Forelimb muscle (tissue), 1 donor: ENCODE results near the gene GLRX2. TPM values are rescaled to one million over a fixed set of nuclear protein-coding genes. Genes with fewer than 3 reads are reported as not detected.
"Not testable (repeated sequence)": the region's sequence is repeated elsewhere in the genome, so short reads cannot be mapped to it uniquely, and the experiment has no call there.

Experiments used
- DNase-seq: peaks from one replicate; pipeline ENCODE4 v3.0.0-alpha.2; 2013; ENCODE audit warnings: low read depth
- polyA plus RNA-seq: library from polyadenylated mRNA; unstranded; fragments of 120-200 nt; gene quantifications from one replicate; pipeline ENCODE4 v1.2.1, GENCODE V29; 2013; ENCODE audit not compliant: insufficient read length

GLRX2 gene
- polyA plus RNA-seq, 1 donor = 15.5 TPM

- no peak for DNase-seq
Measured at GRCh38 chr1:193066606-193067005, 38.6 kb downstream of the GLRX2 start.

- DNase-seq = no peak
Measured at GRCh38 chr1:193065954-193066353, 39.3 kb downstream of the GLRX2 start.

- DNase-seq = no peak
Measured at GRCh38 chr1:193062698-193063463, 42.3 kb downstream of the GLRX2 start.

GRCh38 chr1:193060938-193061337 is 44.3 kb downstream of the GLRX2 start:
- no peak for DNase-seq

- no peak for DNase-seq
Measured at GRCh38 chr1:193060406-193060805, 44.8 kb downstream of the GLRX2 start.

GRCh38 chr1:193060115-193060403 is 45.2 kb downstream of the GLRX2 start:
- DNase-seq = no peak

- DNase-seq = peak; percentile 91
Measured at GRCh38 chr1:193059282-193060114, 45.7 kb downstream of the GLRX2 start, which contains the start of the genes RO60 and UCHL5. Gene RO60 (plus strand): TSS chr1:193059612. CDS start chr1:193069055, 9,443 bp downstream. Gene UCHL5 (minus strand): TSS chr1:193059360. CDS start chr1:193059260, 100 bp downstream.

GRCh38 chr1:193058529-193059281 is 46.5 kb downstream of the GLRX2 start:
- no peak for DNase-seq

- DNase-seq = no peak
Measured at GRCh38 chr1:193054169-193054675, 51.0 kb downstream of the GLRX2 start.

- DNase-seq = not testable (repeated sequence)
Measured at GRCh38 chr1:193048913-193049312, 56.3 kb downstream of the GLRX2 start.

Other genes with a start within 250 kb of the GLRX2 start
- 36.3 TPM for gene UCHL5, start 46.1 kb downstream of the GLRX2 start, polyA plus RNA-seq
- gene RO60, start 45.8 kb downstream of the GLRX2 start, polyA plus RNA-seq = 28.8 TPM
- gene CDC73, start 16.6 kb upstream of the GLRX2 start, polyA plus RNA-seq = 26.2 TPM
- gene B3GALT2, start 81.2 kb upstream of the GLRX2 start, polyA plus RNA-seq = 7.9 TPM